ENCODE data around the gene C5orf15.

GRCh38 chr5:133968204-133968980 is at the start of gene C5orf15:
- TF ChIP-seq, protein P1, sequence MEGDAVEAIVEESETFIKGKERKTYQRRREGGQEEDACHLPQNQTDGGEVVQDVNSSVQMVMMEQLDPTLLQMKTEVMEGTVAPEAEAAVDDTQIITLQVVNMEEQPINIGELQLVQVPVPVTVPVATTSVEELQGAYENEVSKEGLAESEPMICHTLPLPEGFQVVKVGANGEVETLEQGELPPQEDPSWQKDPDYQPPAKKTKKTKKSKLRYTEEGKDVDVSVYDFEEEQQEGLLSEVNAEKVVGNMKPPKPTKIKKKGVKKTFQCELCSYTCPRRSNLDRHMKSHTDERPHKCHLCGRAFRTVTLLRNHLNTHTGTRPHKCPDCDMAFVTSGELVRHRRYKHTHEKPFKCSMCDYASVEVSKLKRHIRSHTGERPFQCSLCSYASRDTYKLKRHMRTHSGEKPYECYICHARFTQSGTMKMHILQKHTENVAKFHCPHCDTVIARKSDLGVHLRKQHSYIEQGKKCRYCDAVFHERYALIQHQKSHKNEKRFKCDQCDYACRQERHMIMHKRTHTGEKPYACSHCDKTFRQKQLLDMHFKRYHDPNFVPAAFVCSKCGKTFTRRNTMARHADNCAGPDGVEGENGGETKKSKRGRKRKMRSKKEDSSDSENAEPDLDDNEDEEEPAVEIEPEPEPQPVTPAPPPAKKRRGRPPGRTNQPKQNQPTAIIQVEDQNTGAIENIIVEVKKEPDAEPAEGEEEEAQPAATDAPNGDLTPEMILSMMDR (IDR thresholded peaks at IDR 0.05; ENCODE audit: borderline replicate concordance, extremely low read depth, low read length, poor library complexity, severe bottlenecking), result no peak
- TF ChIP-seq EZH2 (IDR thresholded peaks at IDR 0.05; ENCODE audit: borderline replicate concordance, low read depth, low read length, severe bottlenecking), result no peak
